DMS79 (cell line): ENCODE measurements around the gene LSS.

Source experiments
- DNase-seq: peaks from one replicate; lab custom pipeline; 2025; lab: John Stamatoyannopoulos, UW

The LSS gene

GRCh38 chr21:46168659-46169386 lies 59.8 kb downstream of the LSS start:
- DNase-seq, result no peak

- no peak for DNase-seq
Observed at GRCh38 chr21:46168238-46168637, 60.3 kb downstream of the LSS start.

- no peak for DNase-seq
Observed at GRCh38 chr21:46165098-46165497, 63.5 kb downstream of the LSS start.

GRCh38 chr21:46163380-46163779 lies 65.2 kb downstream of the LSS start:
- DNase-seq, result no peak

GRCh38 chr21:46161633-46162592 lies 66.7 kb downstream of the LSS start:
- DNase-seq, result no peak

GRCh38 chr21:46160907-46161632 lies 67.5 kb downstream of the LSS start:
- no peak for DNase-seq

GRCh38 chr21:46160657-46160906 lies 68.0 kb downstream of the LSS start:
- no peak for DNase-seq

GRCh38 chr21:46159841-46160656 lies 68.5 kb downstream of the LSS start:
- no peak for DNase-seq

GRCh38 chr21:46159390-46159789 lies 69.2 kb downstream of the LSS start:
- no peak for DNase-seq

GRCh38 chr21:46158666-46159300 lies 69.8 kb downstream of the LSS start:
- DNase-seq, result no peak

- no peak for DNase-seq
Observed at GRCh38 chr21:46157987-46158451, 70.6 kb downstream of the LSS start.

GRCh38 chr21:46157396-46157986 lies 71.1 kb downstream of the LSS start:
- no peak for DNase-seq

- DNase-seq, result no peak
Observed at GRCh38 chr21:46156678-46157077, 71.9 kb downstream of the LSS start.

GRCh38 chr21:46156378-46156645 lies 72.3 kb downstream of the LSS start:
- DNase-seq, result no peak

GRCh38 chr21:46155514-46156377 lies 72.8 kb downstream of the LSS start, which contains the start of gene FTCD:
TSS of gene FTCD (minus strand) at chr21:46155579. CDS start at chr21:46155523, 56 bp downstream.
- no peak for DNase-seq

- no peak for DNase-seq
Observed at GRCh38 chr21:46154955-46155513, 73.5 kb downstream of the LSS start.

- no peak for DNase-seq
Observed at GRCh38 chr21:46154155-46154954, 74.2 kb downstream of the LSS start.

GRCh38 chr21:46153247-46154154 lies 75.1 kb downstream of the LSS start:
- DNase-seq, result no peak
